Neutrophil (primary cell): ENCODE data around the gene MICAL3.
"Not testable (repeated sequence)": the region's sequence is repeated elsewhere in the genome, so short reads cannot be mapped to it uniquely, and the experiment has no call there.

ENCODE experiments used
- H3K27ac ChIP-seq: fragments of 200-600 bp; sonication (generic); 2 replicates; pipeline ENCODE4 v1.5.1; 2016; ENCODE audit warnings: mild to moderate bottlenecking, moderate library complexity
- H3K27me3 ChIP-seq: fragments of 200-600 bp; sonication (generic); 2 replicates; pipeline ENCODE4 v1.6.0; 2016; ENCODE audit warnings: mild to moderate bottlenecking
- H3K36me3 ChIP-seq: fragments of 200-600 bp; sonication (generic); 2 replicates; pipeline ENCODE4 v1.5.1; 2017
- H3K4me1 ChIP-seq, 2 experiments: fragments of 200-600 bp in 1 of 2; sonication (generic) in 1 of 2; 1 replicate in 1 of 2; 2 replicates in 1 of 2; pipeline versions ENCODE4 v1.5.1 to v1.6.1; 2013 to 2016; ENCODE audit warnings: low read depth in 1 of 2, low read length in 1 of 2, mild to moderate bottlenecking in 1 of 2, moderate library complexity in 1 of 2; ENCODE audit not compliant: control insufficient read depth in 1 of 2, insufficient read depth in 1 of 2
- H3K4me3 ChIP-seq, 2 experiments: fragments of 200-600 bp in 1 of 2; sonication (generic) in 1 of 2; 1 replicate in 1 of 2; 2 replicates in 1 of 2; pipeline ENCODE4 v1.5.1; 2013 to 2016; ENCODE audit warnings: low read depth in 1 of 2, low read length in 1 of 2, mild to moderate bottlenecking in 1 of 2, moderate library complexity in 1 of 2
- H3K9me3 ChIP-seq: fragments of 200-600 bp; sonication (generic); 2 replicates; pipeline ENCODE4 v1.5.1; 2016
- CTCF ChIP-seq: fragments of 200-600 bp; sonication (generic); IDR thresholded peaks from 2 replicates; pipeline ENCODE4 v1.5.1; 2016; ENCODE audit warnings: antibody characterized with exemption

Gene MICAL3

GRCh38 chr22:18012531-18012930, 11.8 kb downstream of the MICAL3 start:
- TF ChIP-seq CTCF: no peak
- Histone ChIP-seq H3K27ac (no peak overlapping the region), H3K36me3 (no peaks in the 10 kb centered on the region), H3K4me1 (no peaks in the 10 kb centered on the region), H3K4me3 (no peak overlapping the region), H3K27me3 (no peaks in the 10 kb centered on the region), H3K9me3 (no peaks in the 10 kb centered on the region)

DNA sequence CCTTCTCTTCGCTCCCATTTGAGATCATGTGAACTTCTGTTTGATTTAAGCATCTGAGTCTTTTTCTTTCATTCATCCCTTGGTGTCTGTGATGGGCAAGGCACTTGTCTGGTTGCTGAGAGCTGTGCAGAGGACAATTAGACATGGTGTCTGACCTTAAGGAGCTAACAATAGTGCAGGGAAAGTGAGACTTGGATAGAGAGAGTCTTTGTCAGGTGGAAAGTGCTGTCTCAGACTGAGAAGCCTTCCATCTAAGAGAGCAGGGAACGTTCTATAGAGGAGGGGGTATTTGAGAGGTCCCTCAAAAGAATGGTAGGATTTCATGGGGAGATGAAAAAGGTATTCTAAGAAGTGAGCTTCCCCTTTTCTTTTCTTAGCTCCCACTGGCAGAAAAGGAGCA, 14.1 kb downstream of the MICAL3 start:
- Histone ChIP-seq H3K36me3 (no peaks in the 10 kb centered on the region), H3K27ac (no peak overlapping the region), H3K9me3 (no peaks in the 10 kb centered on the region), H3K4me1 (no peaks in the 10 kb centered on the region), H3K4me3 (no peak overlapping the region), H3K27me3 (no peaks in the 10 kb centered on the region)
- TF ChIP-seq CTCF: no peak

DNA sequence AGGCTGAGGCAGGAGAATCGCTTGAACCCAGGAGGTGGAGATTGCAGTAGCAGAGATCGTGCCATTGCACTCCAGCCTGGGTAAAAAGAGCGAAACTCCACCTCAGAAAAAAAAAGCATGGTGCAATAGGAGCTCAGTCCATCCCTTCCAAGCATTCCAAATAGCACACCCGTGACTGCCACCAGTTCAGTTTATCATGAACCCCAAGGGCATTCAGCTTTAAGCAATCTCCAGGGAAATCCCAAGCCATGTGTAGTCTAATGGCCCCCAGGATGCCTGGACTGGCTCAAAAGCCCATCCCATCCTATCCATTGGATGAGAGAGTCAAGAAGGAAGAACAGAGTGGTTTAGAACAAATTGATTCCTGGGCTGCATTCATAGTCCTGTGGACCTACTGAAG, 16.2 kb downstream of the MICAL3 start:
- Histone ChIP-seq H3K4me1 (no peaks in the 10 kb centered on the region), H3K4me3 (no peak overlapping the region), H3K27ac (no peak overlapping the region), H3K36me3 (no peaks in the 10 kb centered on the region), H3K27me3 (peaks cover 9% of the 10 kb centered on the region), H3K9me3 (no peaks in the 10 kb centered on the region)
- TF ChIP-seq CTCF: no peak

DNA sequence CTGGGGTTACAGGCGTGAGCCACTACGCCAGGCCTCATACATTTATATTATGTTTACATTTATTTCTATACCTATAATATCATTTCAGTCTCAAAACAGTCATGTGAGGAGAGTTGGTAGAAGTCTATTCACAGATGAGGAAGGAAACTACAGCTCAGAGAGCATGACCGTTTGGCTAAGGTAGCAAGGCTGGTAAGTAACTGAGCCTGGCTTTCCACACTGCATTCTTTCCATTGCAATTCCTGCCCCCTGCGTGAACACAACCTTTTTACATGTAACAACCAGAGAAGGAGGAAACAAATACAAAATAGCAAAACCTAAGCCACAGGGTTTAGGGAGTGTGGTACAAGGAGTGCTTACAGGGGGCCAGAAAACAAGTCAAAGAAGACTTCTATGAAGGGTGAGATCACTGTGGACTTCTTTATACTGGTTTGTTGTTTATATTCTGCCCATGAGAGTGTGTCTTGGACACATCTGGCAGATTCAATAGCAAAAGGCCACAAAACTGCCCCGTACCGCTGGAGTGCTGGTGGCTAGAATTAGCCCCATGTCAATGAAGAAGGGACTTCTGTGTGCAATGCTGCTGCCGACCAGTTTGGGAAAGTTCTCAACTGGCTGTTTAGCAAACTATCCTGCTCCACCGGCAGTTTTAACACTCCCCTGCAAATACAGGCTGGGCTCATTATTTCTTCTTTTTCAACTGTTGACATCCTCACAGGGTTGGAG, 19.0 kb downstream of the MICAL3 start:
- no peaks in the 10 kb centered on the region for H3K9me3 ChIP-seq
- H3K4me3 ChIP-seq: no peak overlapping the region
- H3K27me3 ChIP-seq: peaks cover 36% of the 10 kb centered on the region
- TF ChIP-seq CTCF: no peak
- H3K27ac ChIP-seq: no peak overlapping the region
- H3K4me1 ChIP-seq: peaks cover 7 to 17% of the 10 kb centered on the region in 2 experiments
- no peaks in the 10 kb centered on the region for H3K36me3 ChIP-seq

GRCh38 chr22:18001894-18002315, 22.5 kb downstream of the MICAL3 start:
- H3K27ac ChIP-seq, H3K36me3 ChIP-seq, H3K9me3 ChIP-seq: not testable (repeated sequence)
- Histone ChIP-seq H3K4me1 (peaks cover 10 to 18% of the 10 kb centered on the region in 2 experiments), H3K27me3 (peaks cover 55% of the 10 kb centered on the region), H3K4me3 (peak overlapping the region; percentile 41 to 48)

GRCh38 chr22:18001040-18001893, 23.1 kb downstream of the MICAL3 start:
- H3K27me3 ChIP-seq: peaks cover 55% of the 10 kb centered on the region
- peaks cover 10 to 18% of the 10 kb centered on the region in 2 experiments for H3K4me1 ChIP-seq
- no peaks in the 10 kb centered on the region for H3K9me3 ChIP-seq
- no peak for TF ChIP-seq CTCF
- no peaks in the 10 kb centered on the region for H3K36me3 ChIP-seq
- peak overlapping the region; percentile 41 to 48 for H3K4me3 ChIP-seq
- no peak overlapping the region for H3K27ac ChIP-seq
